AG08395 (cell line): ENCODE measurements around the gene TOR2A.

Experiments
- DNase-seq: peaks from one replicate; pipeline ENCODE4 v3.0.0; 2012; ENCODE audit warnings: mixed read lengths, low spot score

Gene TOR2A

DNA sequence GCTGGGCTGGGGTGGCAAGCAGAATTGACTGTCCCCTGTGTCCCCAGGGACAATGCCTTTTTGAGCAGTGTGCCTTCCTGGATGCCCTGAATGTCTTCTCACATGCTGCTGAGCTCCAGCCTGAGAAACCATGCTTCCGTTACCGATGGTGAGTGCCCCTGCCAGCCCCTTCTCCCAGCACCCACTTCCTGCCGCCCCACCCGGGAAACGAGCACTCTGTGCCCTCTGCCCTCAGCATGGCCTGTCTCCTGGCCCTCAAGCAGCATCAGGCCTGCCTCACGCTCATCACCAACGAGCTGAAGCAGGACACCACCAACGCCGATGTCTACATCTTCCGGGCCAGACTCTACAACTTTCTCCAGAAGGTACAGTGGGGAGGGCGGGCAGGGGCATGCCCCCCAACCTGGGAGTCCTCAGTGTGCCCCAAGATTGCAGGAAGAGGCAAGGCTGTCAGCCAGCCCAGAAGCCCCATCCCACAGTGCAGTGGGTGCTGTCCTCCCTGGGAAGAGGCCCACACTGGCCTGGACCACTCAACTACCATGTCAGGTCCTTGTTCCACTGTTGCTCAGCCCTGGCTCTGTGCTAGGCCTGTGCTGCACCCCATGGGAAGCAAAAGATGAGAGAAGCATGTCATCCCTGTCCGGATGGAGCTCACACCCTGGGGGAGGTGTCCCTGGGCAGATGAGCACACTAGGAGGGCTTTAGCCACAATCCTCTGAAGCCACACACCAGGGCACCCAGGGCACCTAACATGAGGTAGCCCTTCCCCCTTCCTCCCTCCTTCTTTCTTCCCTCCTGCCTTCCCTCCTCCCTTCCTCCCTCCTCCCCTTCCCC, 14.8 kb downstream of the TOR2A start:
- no peak for DNase-seq

DNA sequence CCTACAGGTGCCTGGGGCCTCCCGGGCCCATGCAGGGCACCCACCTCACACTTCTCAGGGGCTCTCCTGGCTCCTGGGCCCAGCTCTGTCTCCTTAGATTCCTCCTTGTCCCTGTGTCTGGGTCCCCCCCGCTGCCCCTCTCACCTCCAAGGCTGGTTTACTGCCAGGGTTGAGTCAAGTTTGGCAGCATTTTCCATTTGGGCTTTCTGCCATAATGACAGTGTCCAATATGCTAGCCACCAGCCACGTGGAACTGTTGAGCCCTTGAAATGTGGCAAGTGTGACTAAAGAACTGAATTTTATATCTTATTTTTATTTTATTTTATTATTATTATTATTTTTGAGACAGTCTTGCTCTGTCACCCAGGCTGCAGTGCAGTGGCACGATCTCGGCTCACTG, 17.3 kb downstream of the TOR2A start:
- DNase-seq: no peak

DNA sequence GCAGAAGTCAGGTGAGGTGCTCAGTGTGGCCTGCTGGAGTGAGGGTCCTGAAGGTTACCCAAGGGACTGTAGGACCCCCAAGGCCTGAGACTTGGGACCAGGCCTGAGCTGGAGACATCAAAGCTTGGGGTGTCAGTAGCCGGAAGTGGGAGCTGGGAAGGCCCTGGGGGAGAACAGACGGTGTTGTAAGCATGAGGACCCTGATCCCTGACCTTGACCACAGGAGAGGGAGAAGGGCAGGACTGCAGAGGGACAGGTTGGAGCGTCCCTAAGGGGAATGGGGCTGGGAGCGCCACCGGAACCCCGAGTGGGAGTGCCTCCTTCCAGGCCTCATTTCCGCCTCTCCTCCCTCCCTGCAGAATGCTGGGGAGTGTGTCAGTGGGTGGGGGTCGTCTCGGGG, 18.7 kb downstream of the TOR2A start:
- DNase-seq: no peak

DNA sequence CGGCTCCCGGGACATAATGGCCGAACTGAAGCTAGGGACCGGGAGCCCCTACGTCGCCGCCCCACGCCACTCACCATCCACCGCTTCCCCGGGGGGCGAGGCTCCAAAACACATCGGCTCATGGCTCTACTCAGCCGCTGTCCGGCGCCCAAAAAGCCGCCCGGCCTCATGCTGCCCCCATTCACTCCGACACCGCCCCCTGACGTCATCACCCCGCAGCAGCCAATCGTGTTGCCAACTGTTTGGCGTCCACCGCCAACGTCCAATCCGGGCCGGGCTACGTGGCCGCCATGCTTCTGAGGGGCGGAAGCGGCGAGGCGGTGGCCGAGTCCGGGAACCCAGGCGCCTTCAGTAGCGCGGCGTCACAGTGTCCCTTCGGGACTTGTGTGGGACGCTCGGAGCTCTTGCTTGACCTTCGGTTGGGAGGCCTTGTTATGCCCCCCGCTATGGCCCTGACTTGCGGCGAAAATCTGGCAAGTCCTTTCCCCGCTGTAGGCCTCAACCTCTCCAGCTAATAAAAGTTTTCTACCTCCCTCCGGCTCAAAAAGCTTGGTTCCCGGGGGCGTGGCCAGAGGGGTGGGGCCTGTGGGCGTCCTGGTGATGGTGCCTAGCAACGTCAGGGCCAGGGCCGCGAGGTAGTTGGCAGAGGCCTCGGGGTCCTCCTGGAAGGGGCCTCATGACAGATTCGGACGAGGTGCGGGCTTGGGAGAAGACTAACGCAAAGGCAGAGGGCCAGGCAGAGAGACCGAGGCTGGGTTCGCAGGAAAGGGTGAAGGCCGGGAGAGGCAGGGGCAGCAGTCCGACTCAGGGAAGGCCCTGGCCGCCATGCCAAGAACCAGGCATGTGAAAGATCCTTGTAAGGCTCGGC, 19.4 kb downstream of the TOR2A start, which contains the start of the genes PTRH1 and TTC16:
Gene PTRH1 (minus strand): TSS at position 194 of the 868 bp plus-strand sequence. CDS start 24 bp downstream, at position 170.
Gene TTC16 (plus strand): TSS at position 610 of the 868 bp plus-strand sequence. CDS start 67 bp downstream, at position 677.
- DNase-seq: peak; percentile 99

GRCh38 chr9:127714951-127715469, 20.1 kb downstream of the TOR2A start:
- DNase-seq: peak; percentile 43

DNA sequence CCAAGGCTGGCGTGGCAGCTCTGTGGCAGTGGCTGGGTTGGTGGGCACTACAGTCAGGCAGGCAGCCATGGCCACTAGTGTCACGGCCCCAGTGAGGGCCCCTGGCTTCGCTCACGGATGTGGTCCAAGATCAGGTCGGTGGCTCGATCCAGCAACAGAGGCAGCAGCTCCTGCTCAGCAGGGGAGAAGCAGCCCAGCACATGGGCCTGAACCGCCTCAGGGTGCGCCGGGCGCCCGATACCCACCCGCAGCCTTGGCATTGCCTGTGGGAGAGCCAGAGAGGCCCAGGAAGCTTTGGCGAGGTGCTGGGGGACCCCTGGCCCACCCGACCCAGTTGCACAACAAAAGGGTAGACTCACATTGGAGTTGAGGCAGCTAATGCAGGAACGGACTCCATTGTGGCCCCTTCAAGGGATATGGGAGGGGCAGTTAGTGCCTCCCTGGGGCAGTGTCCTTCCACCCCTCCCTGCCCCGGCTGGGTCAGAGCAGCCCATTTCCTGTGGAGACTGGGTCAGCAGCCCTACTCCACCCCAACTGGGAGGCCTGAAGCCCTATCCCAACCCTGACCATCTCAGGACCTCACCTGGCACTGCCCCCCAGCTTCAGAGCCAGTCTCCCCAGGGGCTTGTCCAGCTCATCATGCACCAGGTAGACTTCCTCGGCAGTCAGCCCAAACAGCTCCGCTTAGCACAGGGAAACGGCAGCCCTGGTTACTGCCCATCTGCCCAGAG, 20.9 kb downstream of the TOR2A start:
- peak; percentile 11 for DNase-seq

GRCh38 chr9:127712867-127713266, 22.2 kb downstream of the TOR2A start:
- no peak for DNase-seq

- DNase-seq: no peak
These were observed 22.7 kb downstream of the TOR2A start for GRCh38 chr9:127712371-127712770.

DNA sequence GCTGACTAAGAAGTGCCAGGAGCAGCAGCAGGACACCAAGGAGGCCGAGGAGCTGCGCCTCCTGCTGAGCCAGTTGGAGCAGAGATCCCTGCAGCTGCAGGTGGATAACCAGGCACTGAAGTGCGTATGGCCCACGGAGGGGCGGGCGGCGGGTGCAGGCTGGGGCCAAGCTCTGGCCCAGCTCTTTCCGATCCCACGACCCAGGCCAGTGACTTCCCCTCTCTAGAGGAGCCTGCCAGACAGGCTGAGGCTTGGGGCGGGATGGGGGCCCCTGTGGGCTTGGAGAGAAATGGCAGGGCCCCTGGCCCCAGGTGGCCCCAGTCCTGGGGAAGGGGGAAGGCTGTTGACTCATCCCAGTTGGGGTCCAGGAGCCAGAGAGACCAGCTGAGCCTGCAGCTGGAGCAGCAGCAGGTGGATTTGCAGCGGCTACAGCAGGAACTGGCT, 23.2 kb downstream of the TOR2A start:
- no peak for DNase-seq

DNA sequence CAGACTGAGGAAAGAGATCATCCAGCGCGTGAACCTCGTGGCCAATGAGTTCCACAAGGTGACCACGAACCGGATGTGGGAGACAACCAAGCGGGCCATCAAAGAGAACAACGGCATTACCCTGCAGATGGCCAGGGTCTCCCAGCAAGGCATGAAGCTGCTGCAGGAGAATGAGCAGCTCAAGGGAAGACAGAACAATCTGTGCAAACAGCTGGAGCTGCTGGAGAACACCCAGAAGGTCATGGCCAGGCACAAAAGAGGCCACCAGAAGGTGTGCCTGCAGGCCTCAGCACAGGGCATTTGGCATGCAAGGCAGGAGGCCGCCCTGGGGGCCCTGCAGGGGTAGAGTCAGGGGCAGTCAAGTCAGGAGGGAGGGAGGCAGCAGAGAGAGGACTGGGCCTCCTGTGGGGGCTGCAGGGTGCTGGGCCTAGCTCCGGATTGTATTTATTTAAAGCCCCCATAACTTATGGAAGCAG, 23.8 kb downstream of the TOR2A start:
- DNase-seq: no peak

- DNase-seq: no peak
These were observed 24.8 kb downstream of the TOR2A start for GRCh38 chr9:127710204-127710783.

DNA sequence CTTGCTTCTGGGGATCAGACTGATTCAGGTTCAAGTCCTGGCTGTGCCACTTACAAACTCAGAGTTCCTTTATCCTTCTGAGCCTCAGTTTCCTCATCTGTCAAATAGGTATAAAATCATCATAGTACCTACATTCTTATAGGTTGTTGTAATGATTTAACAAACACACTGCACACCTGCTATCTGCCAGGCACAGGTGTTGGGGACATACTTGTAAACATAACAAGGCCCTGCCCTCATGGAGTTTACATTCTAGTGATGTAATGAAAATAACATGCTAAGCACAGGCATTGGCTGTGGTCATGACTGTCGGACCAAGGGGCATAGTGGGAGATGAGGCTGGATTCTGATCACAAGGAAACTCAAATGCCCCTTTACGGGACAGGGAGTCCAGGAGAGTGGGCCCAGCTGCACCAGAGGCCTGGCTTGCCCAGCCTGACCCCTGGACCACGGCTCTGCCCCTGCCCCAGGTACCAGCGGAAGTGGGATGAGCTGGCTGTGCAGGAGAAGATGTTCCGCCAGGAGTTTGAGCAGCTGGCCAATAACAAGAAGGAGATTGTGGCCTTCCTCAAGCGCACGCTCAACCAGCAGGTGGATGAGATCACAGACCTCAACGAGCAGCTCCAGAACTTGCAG, 26.0 kb downstream of the TOR2A start:
- no peak for DNase-seq

GRCh38 chr9:127707766-127708165, 27.3 kb downstream of the TOR2A start:
- DNase-seq: no peak

DNA sequence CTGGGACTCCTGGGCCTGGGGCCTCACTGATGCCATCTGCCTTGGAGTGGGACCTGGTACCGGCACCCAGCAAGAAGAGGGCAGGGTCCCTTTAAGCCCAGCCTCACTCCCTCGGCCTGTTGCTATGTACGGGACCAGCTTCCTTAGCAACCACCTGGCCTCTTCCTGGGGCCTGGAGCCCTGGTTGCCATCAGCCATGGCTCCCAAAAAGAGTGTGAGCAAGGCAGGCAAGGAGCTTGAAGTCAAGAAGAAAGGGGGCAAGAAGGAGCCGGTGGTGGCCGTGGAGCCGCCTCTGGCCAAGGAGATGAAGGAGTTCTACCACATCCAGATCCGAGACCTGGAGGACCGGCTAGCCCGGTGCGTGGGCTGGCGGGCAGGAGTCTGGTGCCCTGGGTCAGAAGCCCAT, 28.3 kb downstream of the TOR2A start, which contains the start of gene CFAP157:
Gene CFAP157 (plus strand): TSS at position 153 of the 406 bp plus-strand sequence. CDS start 44 bp downstream, at position 197.
- DNase-seq: no peak

DNA sequence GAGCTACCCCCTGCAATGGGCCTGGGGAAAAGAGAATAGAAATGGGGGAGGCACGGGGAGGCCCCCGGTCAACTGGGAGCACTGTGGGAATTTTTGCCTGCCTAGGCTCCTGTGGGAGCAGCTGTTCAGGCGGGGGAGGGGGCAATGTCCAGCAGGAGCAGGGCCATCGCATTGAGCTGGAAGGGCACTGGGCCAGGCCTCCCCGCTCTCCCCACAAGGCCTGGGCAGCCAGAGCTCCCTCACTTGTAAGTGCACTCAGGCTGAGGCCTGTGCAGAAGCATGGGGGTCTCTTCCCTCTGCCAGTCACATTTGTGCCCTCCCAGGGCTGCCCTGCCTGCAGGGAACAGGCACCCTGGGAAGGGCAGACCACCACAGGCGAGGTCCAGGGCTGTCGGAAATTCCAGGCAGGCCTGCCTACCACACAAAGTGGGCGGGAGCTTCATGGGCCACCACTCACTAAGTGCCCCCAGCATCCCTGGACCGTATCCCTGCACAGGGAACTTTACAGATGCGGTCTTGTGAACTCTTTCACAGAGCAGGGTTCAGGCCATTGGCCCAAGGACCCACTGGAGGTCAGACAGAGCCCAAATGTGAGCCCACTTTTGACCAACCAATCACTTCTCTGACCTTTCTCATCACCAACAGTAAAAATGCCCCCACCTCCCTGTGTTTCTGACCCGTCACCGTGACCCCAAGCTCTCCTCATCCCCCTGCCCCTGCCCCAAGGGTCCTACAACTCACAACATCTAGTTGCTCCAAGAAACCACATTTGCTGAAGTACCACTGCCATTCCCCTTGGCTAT, 29.3 kb downstream of the TOR2A start:
- DNase-seq: no peak

- no peak for DNase-seq
These were observed 31.7 kb downstream of the TOR2A start for GRCh38 chr9:127703289-127703946.

DNA sequence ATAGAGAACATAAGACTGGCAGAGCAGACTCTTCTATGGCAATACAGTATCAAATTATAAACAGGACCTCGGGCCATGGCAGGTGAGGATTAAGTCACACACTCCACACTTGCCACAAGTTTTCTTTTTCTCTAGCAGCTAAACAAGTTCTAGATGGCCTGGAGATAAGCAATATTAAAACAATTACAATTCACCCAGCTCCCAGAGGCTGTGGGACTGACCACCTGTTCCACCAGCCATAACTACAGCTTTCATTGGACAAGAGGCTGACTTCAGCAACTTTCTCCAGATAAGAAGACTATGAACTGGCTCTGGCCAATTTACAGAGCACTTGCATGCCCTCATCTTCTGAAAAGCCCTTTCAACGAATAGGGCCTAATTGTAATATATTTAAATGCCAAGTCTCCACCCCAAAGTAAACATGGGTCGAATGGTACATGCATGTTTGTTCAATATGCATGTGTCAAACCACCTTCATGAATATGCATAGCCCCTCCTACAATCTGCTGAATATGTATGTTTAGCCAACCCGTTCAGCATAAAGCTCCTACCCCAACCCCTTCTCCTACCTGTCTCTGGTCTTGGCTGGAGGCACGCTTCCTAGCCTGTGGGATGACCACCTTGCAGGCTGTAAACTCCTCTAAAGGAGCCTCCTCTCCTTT, 34.4 kb downstream of the TOR2A start:
- no peak for DNase-seq

GRCh38 chr9:127700140-127700539, 35.0 kb downstream of the TOR2A start:
- no peak for DNase-seq
